Measurements from ENCODE around the gene OLFM2. TPM values are rescaled to one million over a fixed set of nuclear protein-coding genes. Genes with fewer than 3 reads are reported as not detected.

The OLFM2 gene
- total RNA-seq, 1 donor from 2014 or later, result 11.4 TPM

DNA sequence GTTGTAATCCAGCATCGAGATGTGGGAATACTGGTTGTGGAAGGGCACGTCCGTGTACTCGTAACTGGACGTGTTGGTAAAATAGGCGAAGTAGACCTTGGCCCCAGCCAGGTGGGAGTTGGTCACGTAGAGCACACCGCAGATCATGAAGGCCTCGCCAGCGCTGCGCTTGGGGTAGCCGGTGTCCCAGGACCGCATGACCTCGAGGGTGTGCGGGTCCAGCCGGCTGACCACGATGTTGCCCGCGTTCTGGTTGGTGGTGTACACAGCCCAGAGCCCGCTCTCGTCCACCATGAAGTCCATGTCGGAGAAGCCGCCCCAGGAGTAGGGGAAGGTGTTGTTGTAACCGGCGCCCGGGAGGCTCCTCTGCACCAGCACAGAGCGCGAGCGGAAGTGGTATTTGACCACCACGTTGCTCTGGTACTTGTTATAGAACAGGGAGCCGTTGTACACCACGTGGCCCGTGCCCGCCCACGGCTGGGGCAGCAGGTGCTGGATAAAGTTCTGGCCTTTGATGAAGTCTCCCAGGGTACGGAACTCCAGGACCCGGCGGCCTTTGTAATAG lies 82.0 kb downstream of the OLFM2 start:
- Mint-ChIP-seq H3K9me3 (peaks cover 2% of the 10 kb centered on the region), H3K27ac (no peak overlapping the region), H3K4me1 (no peaks in the 10 kb centered on the region), H3K4me3 (no peak overlapping the region), H3K27me3 (ENCODE audit: insufficient read depth, low read depth) (peaks cover 6% of the 10 kb centered on the region), H3K36me3 (peaks cover 16% of the 10 kb centered on the region)
- no peaks in the 10 kb centered on the region for H3K79me2 ChIP-seq (ENCODE audit: low read depth)
- H3K9ac ChIP-seq, result no peak overlapping the region
- H3K4me3 ChIP-seq, result no peak overlapping the region
- no peak for DNase-seq (ENCODE audit: low spot score)
- peaks cover 11% of the 10 kb centered on the region for H3K4me1 ChIP-seq
- peaks cover 5% of the 10 kb centered on the region for H4K20me1 ChIP-seq (ENCODE audit: low read depth)
- TF ChIP-seq EZH2 (IDR thresholded peaks at IDR 0.05) (no peak), EZH2phosphoT487 (IDR thresholded peaks at IDR 0.05) (no peak)
- TF ChIP-seq, protein P1, sequence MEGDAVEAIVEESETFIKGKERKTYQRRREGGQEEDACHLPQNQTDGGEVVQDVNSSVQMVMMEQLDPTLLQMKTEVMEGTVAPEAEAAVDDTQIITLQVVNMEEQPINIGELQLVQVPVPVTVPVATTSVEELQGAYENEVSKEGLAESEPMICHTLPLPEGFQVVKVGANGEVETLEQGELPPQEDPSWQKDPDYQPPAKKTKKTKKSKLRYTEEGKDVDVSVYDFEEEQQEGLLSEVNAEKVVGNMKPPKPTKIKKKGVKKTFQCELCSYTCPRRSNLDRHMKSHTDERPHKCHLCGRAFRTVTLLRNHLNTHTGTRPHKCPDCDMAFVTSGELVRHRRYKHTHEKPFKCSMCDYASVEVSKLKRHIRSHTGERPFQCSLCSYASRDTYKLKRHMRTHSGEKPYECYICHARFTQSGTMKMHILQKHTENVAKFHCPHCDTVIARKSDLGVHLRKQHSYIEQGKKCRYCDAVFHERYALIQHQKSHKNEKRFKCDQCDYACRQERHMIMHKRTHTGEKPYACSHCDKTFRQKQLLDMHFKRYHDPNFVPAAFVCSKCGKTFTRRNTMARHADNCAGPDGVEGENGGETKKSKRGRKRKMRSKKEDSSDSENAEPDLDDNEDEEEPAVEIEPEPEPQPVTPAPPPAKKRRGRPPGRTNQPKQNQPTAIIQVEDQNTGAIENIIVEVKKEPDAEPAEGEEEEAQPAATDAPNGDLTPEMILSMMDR (IDR thresholded peaks at IDR 0.05), result no peak
- no peaks in the 10 kb centered on the region for H3K36me3 ChIP-seq
- no peaks in the 10 kb centered on the region for H3K27me3 ChIP-seq
- H3F3A ChIP-seq (ENCODE audit: low read depth), result no peaks in the 10 kb centered on the region
- no peak overlapping the region for H2AFZ ChIP-seq (replicated peaks)
- no peaks in the 10 kb centered on the region for H3K9me3 ChIP-seq (ENCODE audit: low read depth)
- no peak overlapping the region for H3K27ac ChIP-seq
- no peak overlapping the region for H3K4me2 ChIP-seq

DNA sequence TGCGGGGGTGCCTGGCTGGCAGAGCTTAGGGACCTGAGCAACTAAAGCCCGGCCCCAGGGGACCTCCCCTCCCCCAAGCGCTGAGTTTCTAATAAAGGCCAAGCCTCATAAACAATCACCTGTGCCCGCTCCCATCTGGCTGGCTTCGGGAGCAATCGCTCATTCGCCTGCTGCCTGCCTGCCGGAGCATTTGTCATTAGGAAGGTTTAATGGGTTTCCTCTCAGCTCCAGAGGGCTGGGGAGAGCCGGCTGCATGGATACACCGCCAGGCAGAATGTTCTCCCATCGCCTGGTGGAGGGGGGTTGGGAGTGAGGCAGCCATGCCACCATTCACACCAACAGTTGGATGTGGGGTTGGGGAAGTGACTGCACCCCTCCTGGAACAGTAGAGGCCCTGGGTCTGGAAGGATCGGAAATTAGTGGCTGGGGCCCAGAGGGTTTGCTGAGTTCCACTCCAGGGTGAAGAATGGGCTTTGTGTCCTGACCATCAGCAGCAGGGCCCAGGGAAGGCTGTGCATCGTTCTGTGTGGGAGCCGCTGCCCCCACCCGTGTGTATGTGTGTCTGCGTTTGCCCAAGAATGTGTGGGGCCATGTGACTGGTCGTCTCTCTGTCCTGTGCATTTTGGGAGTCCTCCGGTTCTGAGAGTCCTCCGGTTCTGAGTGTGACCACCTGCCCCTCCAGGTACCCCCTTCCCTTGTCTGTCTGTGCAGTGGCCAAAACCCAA lies 85.9 kb downstream of the OLFM2 start:
- Histone ChIP-seq H3K79me2 (ENCODE audit: low read depth) (no peaks in the 10 kb centered on the region), H3K9me3 (ENCODE audit: low read depth) (no peaks in the 10 kb centered on the region), H2AFZ (replicated peaks) (no peak overlapping the region), H3K27ac (peak overlapping the region; percentile 29), H4K20me1 (ENCODE audit: low read depth) (peaks cover 28% of the 10 kb centered on the region), H3K4me3 (no peak overlapping the region), H3K9ac (no peak overlapping the region), H3K36me3 (no peaks in the 10 kb centered on the region), H3K4me2 (no peak overlapping the region), H3K4me1 (peaks cover 11% of the 10 kb centered on the region), H3F3A (ENCODE audit: low read depth) (no peaks in the 10 kb centered on the region), H3K27me3 (no peaks in the 10 kb centered on the region)
- Mint-ChIP-seq H3K27me3 (ENCODE audit: insufficient read depth, low read depth) (no peaks in the 10 kb centered on the region), H3K36me3 (peaks cover 11% of the 10 kb centered on the region), H3K9me3 (no peaks in the 10 kb centered on the region), H3K27ac (no peak overlapping the region), H3K4me3 (no peak overlapping the region), H3K4me1 (no peaks in the 10 kb centered on the region)
- no peak for DNase-seq (ENCODE audit: low spot score)
- no peak for TF ChIP-seq EZH2phosphoT487 (IDR thresholded peaks at IDR 0.05)
- TF ChIP-seq EZH2 (IDR thresholded peaks at IDR 0.05), result no peak
- TF ChIP-seq, protein P1 (IDR thresholded peaks at IDR 0.05), result no peak

- Histone ChIP-seq H3F3A (ENCODE audit: low read depth) (no peaks in the 10 kb centered on the region), H3K9ac (no peak overlapping the region), H3K4me3 (no peak overlapping the region), H3K4me1 (peaks cover 11% of the 10 kb centered on the region), H3K9me3 (ENCODE audit: low read depth) (no peaks in the 10 kb centered on the region), H3K27me3 (no peaks in the 10 kb centered on the region), H3K36me3 (no peaks in the 10 kb centered on the region), H4K20me1 (ENCODE audit: low read depth) (peaks cover 28% of the 10 kb centered on the region), H3K79me2 (ENCODE audit: low read depth) (no peaks in the 10 kb centered on the region), H3K27ac (no peak overlapping the region), H2AFZ (replicated peaks) (no peak overlapping the region), H3K4me2 (no peak overlapping the region)
- TF ChIP-seq EZH2phosphoT487 (IDR thresholded peaks at IDR 0.05) (no peak), EZH2 (IDR thresholded peaks at IDR 0.05) (no peak)
- TF ChIP-seq, protein P1 (IDR thresholded peaks at IDR 0.05), result no peak
- H3K36me3 Mint-ChIP-seq, result peaks cover 13% of the 10 kb centered on the region
- no peak overlapping the region for H3K4me3 Mint-ChIP-seq
- no peaks in the 10 kb centered on the region for H3K9me3 Mint-ChIP-seq
- no peak overlapping the region for H3K27ac Mint-ChIP-seq
- H3K4me1 Mint-ChIP-seq, result no peaks in the 10 kb centered on the region
- H3K27me3 Mint-ChIP-seq (ENCODE audit: insufficient read depth, low read depth), result no peaks in the 10 kb centered on the region
- no peak for DNase-seq (ENCODE audit: low spot score)
Measured at GRCh38 chr19:9849791-9850190, 86.5 kb downstream of the OLFM2 start.

Measured in neural progenitor cell (in vitro differentiated cells).